ENCODE measurements around the gene ZNF19.
"Not testable (repeated sequence)": the region's sequence is repeated elsewhere in the genome, so short reads cannot be mapped to it uniquely, and the experiment has no call there.

The ZNF19 gene

GRCh38 chr16:71489122-71489521, at the start of gene ZNF19:
ZNF19 (minus strand) TSS chr16:71489324; CDS start chr16:71482114, 7,210 bp downstream.
- no peak for DNase-seq

GRCh38 chr16:71537643-71538042, 48.5 kb upstream of the ZNF19 start:
- no peak for DNase-seq

DNA sequence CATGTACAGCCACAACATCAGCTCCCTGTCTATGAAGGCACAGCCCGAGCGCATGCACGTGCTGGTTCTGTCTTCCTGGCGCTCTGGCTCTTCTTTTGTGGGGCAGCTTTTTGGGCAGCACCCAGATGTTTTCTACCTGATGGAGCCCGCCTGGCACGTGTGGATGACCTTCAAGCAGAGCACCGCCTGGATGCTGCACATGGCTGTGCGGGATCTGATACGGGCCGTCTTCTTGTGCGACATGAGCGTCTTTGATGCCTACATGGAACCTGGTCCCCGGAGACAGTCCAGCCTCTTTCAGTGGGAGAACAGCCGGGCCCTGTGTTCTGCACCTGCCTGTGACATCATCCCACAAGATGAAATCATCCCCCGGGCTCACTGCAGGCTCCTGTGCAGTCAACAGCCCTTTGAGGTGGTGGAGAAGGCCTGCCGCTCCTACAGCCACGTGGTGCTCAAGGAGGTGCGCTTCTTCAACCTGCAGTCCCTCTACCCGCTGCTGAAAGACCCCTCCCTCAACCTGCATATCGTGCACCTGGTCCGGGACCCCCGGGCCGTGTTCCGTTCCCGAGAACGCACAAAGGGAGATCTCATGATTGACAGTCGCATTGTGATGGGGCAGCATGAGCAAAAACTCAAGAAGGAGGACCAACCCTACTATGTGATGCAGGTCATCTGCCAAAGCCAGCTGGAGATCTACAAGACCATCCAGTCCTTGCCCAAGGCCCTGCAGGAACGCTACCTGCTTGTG, 47.8 kb upstream of the ZNF19 start:
- DNase-seq, result no peak

DNA sequence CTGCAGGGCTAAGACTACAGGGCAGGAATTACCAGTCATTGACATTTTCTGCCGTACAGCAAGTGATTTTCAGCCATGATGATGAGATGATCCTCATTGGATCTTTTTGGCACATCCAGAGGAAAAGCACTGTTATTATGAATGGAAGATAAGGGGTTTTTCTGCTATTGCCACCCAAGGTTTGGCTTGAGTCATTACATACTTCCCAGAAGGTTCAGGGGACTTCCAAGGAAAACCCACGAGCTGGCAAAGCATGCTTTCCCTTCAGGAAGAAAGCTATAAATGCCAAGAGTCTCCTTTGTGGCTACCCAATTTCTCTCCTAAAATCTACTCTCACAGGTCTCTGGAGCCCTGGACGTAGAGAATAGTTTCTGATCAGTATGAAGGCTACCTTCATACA, 43.2 kb upstream of the ZNF19 start:
- no peak for DNase-seq

DNA sequence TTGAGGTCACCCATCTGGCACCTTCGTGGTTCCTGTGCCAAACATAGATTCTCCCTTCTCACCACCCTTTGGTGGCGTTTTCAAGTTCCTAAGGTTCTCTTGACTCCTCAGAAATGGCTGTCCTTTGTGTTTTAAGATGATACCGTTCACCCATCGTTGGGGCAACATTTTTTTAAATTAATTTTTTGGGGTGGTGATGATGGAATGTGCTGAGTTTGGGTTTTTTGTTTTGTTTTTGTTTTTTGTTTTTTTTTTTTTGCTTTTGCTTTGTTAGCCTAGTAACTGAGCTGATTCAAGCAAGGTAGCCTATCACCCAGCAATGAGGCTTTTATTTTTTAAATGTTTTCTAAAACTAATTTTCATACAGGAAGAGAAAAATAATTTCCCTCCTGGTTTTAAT, 39.7 kb upstream of the ZNF19 start:
- no peak for DNase-seq

GRCh38 chr16:71528257-71528656, 39.1 kb upstream of the ZNF19 start:
- DNase-seq, result no peak

DNA sequence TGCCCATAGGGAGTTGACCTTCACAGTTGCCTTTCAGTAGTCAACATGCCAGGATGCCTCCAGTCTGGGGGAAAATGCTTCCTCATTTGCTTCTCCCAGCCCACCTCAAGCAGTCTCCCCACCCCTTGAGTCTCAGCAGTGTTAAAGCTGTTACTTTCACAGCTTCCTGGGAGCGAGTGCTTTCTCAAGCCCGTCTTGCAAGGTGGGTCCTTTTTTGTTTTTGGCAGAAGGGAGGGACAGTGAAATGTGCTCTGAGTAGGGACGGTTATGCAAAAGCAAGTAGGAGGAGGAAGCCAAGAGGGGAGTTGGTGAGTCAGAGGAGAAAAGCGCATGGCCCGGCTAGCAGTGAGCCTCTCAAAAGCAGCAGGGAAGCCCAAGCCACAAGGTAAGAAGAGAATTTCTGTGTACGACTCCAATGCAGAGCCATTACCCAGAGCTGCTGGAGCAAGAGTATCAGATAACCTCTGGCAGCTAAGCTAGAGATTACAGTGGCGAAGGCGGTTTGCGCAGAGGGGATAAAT, 37.0 kb upstream of the ZNF19 start, which contains the start of gene CHST4:
Gene CHST4 (plus strand): TSS at position 316 of the 521 bp plus-strand sequence. CDS start 10,252 bp downstream, outside the sequence.
- peak; percentile 37 for DNase-seq

- DNase-seq, result no peak
Observed at GRCh38 chr16:71524566-71525553, 35.7 kb upstream of the ZNF19 start.

- DNase-seq, result no peak
Observed at GRCh38 chr16:71520550-71520949, 31.4 kb upstream of the ZNF19 start.

DNA sequence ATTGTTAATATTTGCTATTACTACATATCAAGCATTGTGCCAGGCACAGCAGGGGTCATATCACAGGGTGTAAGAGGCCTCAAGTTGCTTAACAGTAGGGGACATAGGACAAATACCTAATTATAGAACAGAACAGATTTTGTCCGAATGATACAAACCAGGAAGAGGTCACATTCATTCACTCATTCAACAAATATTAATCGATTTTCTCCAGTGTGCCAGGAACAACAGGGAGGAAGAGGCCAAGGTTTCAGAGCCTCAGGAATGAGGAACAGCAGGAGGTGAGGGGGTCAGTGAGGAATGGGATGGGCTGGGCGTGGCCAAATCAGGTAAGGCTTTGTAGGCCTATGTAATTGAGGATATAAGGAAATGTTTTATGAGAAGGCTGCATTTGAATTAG, 25.9 kb upstream of the ZNF19 start:
- DNase-seq, result no peak

GRCh38 chr16:71514476-71514875, 25.4 kb upstream of the ZNF19 start:
- no peak for DNase-seq

DNA sequence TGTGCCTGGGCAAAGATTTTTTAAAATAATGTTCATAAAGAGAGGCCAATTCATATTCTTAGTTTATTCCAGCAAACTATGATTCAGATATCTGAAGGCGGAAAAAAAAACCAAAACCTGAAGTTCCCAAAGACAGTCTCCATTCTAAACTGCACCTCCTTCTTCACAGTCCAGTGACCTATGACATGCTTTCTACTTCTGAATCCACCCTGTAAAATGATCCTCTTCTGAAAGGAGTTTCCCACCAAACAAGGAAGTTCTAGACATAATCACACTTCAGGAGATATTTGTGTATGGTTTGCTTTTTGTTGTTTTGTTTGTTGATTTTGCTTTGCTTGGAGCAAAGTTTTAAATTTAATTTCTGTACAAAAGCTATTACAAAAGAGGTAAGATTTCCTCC, 24.2 kb upstream of the ZNF19 start:
- DNase-seq, result no peak

DNA sequence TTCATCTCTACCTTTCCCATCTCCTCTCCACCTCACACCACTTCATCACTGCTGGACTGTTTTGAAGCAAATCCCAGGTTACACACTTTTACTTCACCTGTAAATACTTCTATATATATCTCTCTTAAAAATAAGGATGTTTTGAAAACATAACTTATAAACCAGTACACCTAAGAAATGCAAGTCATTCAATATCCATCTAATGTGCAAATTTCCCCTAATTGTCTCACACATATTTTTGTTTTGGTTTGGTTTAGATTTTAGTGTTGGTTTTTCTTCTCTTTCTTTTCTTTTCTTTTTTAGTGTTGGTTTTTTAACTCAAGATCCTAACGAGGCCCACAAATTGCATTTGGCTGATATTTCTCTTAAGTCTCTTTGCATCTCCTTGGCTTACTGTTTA, 17.9 kb upstream of the ZNF19 start:
- DNase-seq, result no peak

GRCh38 chr16:71504901-71505300, 15.8 kb upstream of the ZNF19 start:
- no peak for DNase-seq

GRCh38 chr16:71504051-71504450, 14.9 kb upstream of the ZNF19 start:
- not testable (repeated sequence) for DNase-seq

GRCh38 chr16:71501547-71501946, 12.4 kb upstream of the ZNF19 start:
- no peak for DNase-seq

DNA sequence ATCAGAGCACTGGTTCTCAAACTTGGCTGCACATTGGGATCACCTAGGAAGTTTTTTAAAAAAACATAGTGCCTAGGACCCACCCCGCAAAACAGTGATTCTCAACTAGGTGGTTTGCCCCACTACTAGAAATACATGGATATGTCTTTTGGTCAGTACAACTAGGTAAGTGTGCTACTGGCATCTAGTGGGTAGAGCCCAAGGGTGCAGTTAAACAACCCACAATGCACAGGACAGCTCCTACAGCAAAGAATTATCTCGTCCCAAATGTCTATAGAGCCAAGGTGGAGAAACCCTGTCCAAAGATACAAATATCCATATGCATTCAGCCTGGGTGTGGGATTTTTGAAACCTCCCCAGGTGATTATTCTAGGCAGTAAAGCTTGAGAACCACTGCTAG, 11.8 kb upstream of the ZNF19 start:
- no peak for DNase-seq

GRCh38 chr16:71499775-71500364, 10.7 kb upstream of the ZNF19 start:
- no peak for DNase-seq

DNA sequence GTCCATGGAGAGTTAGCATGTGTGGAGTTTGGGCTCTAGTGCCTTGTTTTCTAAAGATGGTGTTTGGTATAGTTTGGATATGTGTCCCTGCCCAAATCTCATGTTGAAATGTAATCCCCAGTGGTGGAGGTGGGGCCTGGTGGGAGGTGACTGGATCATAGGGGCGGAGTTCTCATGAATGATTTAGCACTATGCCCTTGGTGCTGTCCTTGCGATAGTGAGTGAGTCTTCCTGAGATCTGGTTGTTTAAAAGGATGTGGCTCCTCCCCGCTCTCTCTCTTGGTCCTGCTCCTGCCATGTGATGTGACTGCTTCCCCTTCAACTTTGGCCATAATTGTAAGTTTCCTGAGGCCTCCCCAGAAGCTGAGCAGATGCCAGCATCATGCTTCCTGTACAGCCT, 8.9 kb upstream of the ZNF19 start:
- DNase-seq, result no peak

GRCh38 chr16:71493213-71493612, 4.1 kb upstream of the ZNF19 start:
- DNase-seq, result no peak

DNA sequence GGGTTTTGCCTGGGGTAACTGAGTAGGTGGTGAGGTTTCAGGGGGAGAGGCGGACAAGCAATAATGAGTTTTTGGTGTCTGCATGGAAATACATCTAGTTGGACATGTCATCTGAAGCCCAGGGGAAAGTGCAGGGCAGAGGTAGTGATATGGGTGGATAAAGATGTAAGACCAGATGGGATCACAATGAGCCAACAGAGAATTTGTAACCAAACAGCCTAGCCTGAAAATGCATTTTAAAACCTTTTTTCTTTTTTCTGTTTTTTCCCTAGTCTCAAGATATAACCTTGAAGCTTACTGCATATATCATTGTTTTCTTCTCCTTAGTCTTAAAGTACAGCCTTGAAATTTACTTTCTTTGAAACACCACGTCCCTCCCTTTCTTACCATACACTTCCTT, 3.7 kb upstream of the ZNF19 start:
- no peak for DNase-seq

- no peak for DNase-seq
Observed at GRCh38 chr16:71491054-71491453, 1.9 kb upstream of the ZNF19 start.

DNA sequence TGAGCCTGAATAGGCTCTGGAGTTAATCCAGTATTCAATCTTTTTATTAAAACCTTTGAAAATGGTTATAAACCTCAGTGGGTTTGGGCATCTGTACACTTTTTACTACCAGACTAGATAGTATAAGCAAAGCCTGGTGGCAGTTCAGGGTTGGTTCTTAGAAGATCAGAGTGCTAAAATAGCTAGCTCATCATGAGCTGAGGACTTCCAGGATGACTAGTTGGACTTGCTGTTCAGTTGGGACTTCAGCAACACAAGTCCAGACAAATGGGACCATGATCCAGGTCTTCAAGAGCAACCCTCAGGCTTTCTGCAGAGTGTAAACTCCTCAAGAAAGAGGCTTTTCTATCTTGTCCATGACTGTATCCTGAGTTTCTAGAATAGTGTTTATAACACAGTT, 1.2 kb upstream of the ZNF19 start:
- DNase-seq, result no peak

Data from NCI-H510A (cell line).